Measurements from ENCODE around the gene HRH2.

GRCh38 chr5:175663186-175664184 lies 5.6 kb downstream of the HRH2 start:
- TF ChIP-seq POLR2A (IDR thresholded peaks at IDR 0.05; ENCODE audit: low read length) (no peak), GATA1 (IDR thresholded peaks at IDR 0.05; ENCODE audit: low read depth, low read length) (no peak)
